ENCODE results near the gene DNAH2.

Gene DNAH2

DNA sequence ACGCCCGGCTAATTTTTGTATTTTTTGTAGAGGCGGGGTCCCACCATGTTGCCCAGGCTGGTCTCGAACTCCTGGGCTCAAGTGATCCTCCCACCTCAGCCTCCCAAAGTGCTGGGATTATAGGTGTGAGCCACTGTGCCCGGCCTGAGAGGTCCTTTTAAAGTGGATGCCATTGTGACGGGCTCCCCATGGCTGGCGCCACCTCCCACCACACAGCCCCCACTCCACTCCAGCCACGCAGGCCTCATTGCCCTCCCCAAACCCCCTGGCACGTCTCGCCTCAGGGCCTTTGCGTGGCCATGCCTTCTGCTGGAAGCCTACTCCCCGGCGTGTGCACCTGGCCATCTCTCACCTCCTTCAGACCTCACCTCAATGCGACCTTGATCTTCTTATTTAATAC lies 104.6 kb downstream of the DNAH2 start:
- no peak for DNase-seq (ENCODE audit: low spot score)

DNA sequence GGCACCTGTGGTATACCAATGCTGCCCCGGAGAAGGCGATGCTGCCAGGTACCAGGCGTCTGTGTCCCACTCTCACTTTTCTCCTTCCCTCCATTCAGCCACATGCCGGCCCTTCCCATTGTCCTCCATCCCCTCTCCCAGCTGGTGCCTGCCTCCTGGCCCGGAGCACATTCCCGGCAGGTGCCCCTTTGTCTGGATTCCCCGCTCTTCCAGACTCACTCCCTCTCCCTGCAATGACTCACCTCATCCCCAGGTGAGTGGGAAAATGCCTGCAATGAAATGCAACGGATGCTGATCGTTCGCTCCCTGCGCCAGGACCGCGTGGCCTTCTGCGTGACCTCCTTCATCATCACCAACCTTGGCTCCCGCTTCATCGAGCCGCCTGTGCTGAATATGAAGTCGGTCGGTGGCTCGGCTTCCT lies 106.0 kb downstream of the DNAH2 start:
- DNase-seq (ENCODE audit: low spot score) = no peak

DNA sequence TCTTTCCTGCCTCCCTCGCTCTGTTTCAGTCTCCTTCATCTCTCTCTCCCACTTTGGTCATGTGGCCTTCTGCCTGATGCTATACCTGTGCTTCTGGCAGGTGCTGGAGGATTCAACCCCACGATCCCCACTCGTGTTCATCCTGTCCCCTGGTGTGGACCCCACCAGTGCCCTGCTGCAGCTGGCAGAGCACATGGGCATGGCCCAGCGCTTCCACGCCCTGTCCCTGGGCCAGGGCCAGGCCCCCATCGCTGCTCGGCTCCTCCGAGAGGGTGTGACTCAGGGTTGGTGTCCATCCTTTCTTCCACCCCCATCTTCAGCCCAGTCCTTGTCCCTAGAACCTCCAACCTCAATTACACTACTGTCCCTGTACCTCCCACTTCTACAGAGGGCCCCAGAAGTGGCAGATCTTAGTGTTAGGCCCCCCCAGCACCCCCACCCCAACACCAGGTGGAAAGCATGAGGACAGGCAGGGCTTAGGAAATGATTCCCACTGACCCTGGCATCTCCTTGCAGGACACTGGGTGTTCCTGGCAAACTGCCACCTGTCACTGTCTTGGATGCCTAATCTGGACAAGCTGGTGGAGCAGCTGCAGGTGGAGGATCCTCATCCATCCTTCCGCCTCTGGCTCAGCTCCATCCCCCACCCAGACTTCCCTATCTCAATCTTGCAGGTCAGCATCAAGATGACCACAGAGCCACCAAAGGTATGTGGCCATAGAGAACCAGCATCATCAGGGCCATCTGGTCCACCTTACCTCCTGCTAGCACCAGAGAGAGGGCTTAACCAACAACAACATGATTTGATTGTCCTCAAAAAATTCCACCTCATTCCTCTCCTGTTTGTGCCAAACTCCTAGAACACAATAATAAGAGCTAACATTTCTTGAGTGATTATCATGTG lies 106.7 kb downstream of the DNAH2 start:
- no peak for DNase-seq (ENCODE audit: low spot score)

DNA sequence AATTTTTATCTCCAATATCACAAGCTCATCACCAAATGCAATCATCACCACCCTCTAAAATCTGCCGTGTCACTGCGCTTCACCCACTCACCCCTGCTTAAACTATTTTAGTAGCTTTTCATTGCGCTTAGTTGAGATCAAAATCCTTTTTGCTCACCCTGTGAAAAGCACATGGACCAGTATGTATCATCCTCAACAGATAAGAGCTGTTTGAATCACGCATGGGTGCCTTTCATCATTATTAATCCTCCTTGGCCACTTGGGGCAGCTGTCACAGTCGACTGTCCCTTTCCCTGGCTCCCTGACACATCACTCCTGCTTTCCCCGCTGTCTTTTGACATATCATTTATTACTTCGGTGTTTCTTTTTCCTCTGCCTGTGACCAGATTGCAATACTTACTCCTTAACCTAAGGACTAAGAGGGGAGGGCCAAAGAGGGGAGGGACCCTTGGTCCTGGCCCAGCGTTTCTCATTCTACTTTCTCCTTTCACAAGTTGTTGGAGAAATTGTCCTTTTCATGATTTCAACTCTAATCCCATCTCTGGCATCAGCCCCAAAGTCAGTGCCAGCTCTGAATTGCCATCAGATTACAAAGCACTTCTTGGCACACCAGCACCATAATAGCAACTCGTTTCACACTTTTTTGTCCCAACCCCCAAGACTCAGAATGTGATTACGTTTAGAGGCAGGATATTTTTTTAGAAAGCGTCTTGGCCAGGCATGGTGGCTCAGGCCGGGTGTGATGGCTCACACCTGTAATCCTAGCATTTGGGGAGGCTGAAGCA lies 107.9 kb downstream of the DNAH2 start:
- no peak for DNase-seq (ENCODE audit: low spot score)

DNA sequence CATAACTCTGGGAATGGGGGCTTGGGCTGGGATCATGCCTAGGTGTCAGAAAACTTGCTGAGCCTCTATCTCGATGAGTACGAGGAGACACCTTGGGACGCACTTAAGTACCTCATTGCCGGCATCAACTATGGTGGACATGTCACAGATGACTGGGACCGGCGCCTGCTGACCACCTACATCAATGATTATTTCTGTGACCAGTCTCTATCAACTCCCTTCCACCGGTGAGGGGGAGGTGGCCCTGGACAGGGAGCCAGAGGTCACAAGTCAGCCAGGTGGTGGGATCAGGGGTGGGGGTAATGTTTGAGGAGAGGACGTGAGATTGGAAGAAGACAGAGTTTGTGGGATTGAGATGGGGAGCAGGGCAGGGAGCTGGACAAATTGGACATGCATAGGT lies 113.1 kb downstream of the DNAH2 start:
- DNase-seq (ENCODE audit: low spot score) = no peak

DNA sequence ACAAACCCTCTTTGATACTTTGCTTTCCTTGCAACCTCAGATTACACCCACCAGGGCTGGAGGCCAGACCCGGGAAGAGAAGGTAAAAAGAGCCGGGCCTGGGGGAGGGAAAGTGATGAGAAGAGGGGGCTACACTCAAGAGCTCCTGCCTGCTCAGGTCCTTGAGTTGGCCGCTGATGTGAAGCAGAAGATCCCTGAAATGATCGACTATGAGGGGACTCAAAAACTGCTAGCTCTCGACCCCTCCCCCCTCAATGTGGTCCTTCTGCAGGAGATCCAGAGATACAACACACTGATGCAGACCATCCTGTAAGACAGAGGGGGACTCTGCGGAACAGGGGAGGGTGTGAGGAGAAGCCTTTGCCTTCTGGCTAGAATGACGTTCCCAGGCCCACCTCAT lies 113.7 kb downstream of the DNAH2 start:
- no peak for DNase-seq (ENCODE audit: low spot score)

DNA sequence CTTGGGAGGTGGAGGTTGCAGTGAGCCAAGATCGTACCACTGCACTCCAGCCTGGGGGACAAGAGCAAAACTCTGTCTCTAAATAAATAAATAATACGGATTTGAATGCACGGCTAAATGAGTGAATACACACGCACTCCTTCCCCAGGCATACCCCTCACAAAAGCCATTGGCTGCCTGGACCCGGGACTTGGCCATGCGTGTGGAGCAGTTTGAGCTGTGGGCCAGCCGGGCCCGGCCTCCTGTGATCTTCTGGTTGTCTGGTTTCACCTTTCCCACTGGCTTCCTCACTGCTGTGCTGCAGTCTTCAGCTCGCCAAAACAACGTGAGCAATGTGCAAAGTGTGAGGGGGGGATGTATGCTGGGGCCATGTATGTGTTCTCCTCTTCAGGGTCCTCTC lies 114.9 kb downstream of the DNAH2 start:
- no peak for DNase-seq (ENCODE audit: low spot score)

DNA sequence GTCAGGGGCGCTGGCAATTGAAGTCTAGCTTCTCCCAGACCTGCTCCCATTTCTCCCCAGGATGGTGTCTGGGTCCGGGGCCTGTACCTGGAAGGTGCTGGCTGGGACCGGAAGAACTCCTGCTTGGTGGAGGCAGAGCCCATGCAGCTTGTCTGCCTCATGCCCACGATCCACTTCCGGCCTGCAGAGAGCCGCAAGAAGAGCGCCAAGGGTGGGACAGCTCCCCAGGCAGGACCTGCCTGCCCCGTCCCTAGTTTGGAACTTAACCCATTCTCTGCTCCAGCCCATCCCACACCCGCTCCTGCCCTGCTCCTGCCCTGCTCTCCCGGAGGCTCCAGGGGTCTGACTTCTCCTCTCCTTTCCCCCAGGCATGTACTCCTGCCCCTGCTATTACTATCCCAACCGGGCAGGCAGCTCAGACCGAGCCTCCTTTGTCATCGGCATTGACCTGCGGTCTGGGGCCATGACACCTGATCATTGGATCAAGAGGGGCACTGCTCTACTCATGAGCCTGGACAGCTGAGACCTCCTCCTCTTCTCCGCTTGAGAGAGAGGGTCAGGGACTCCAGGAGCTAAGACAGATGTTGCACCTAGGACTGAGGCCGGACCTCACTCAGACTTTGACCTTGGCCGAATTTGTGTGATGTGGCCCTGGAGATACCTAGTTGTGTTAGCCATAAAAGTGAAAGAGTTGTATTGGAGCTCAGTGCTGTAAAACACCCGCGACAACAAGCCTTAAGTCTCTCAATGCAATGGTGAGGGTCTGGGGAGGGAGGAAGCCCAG lies 115.7 kb downstream of the DNAH2 start:
- DNase-seq (ENCODE audit: low spot score) = no peak

DNA sequence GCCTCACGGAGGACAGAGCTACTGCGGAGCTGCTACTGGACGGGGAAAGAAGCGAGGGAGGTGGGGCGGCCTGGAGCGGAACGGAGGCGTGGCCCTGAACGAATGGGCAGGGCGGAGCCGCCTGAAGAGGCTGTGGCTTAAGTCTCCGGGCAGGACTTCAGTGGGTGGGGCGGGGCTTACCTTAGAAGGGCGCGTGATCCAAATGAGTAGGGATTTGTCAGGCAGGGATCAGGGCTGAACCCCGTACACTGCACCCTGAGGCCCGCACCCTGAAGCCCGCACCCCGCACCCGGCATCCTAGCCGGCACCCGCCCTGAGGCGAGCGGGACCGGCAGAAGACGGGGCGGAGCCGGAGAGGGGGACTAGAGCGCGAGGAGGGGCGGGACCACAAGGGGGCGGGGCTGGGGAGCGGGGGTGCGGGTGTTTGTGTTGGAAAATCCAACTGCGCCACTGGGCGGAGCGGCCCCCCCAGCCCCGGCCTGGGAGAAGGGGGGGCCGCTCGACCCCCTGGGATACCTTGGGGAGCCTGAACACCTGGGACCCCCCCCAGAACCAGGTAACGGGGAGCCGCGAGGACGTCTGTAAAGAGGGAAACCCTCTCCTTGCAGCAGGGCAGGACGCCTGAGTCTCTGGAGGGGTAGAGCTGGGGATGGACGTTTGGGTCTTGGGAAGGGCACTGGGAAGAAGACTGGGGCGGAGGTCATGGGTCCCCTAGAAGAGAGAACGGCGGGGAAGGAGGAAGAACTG lies 116.4 kb downstream of the DNAH2 start, which contains the start of gene KDM6B:
Gene KDM6B (plus strand): TSS at position 423 of the 747 bp plus-strand sequence. CDS start 11,338 bp downstream, outside the sequence.
- peak; percentile 93 for DNase-seq (ENCODE audit: low spot score)

DNA sequence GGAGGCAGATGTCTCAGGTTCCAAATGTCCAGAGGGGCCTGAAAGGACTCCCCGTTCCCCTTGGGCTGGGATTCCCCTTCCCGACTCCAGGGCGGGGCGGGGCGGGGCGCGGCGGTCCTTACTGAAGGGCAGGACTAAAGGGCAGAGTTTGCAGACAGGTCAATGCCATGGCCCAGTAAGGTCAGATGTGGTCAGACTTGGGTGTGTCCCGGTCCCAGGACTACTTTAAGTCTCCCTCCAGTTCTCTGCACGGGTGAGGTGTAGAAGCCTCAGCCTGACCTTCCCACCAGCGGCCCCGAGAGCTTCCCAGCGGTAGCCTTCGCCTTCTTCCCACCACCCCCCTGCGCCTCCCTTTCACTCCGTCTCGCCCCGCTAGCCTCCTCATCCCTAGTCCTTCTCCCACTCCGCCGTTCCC lies 117.0 kb downstream of the DNAH2 start:
- DNase-seq (ENCODE audit: low spot score) = peak; percentile 53

DNA sequence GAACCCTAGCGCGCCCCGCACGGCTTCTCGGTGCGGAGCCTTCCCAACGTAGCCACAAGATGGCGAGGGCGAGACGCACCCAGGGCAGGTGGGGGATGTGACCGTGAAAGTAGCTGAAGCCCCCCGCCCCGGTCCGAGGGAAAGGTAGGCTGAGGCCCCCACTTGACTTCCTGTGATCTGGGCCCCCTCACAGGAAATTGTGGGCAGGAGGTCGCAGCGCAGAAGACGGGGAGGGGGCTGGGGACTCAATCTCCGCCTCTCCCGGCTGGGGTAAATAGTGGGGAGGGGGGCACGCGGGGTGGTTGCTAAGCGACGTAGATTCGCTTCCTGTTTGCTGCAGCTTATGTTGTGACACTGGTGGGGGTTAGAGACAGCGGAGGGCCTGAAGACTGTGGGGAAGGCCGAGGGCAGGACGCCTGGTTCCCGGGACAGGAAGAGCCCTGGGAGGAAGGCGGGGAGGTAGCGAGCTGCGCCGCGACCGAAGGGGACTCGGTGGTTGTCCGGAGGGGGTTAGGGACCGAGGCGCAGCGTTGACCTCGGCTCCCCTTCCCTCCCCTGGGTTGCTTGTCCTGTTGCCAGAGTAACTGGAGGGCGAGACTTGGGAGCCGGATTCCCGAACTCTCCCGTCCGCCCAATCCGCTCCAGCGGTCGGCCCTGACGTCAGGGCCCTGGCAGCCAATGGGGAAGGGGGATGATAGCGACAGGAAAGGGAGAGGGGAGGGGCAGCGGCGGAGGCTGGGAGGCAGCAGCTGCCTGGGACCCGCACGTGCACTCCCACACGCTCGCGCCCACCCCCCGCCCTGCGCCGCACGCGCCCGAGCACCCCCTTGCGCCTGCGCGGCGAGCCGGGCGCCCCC lies 117.6 kb downstream of the DNAH2 start:
- DNase-seq (ENCODE audit: low spot score) = peak; percentile 97

DNA sequence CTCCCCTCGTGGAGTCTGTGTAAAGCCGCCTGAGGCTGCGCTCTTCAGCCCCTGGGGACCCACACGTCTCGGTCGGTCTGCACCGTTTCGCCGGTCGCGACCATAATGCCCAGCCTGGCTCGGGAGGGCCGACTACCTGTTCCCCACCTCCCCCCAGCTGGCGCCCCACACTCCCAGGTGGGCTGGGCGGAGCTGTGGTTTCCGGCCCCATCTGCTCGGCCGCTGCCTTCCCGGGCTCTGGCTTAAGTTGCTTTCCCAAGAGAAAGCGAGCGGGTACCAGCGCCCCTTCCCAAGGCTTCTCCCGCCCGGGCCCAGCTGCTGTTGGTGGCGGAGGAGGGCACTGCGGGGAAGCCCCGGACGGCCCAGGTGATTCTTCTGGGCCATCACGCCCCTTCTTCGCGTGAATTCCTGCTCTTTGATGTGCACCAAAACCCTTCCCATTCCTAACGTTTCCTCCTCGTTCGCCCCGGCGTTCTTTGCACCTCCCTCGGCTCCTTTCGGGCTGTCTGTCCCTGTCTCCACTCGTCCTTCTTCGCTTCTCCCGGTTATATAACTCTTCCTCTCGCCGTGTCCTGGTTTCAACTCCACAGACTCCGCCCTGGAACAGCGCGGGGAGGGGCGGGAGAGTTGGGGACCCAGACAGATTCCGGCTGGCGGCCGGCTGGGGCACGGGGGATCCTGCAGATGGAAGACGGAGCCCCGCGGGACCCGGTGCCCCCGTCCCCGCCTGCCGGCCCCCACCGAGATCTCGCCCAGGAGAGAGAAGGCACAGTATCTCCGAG lies 118.5 kb downstream of the DNAH2 start:
- peak; percentile 55 for DNase-seq (ENCODE audit: low spot score)

DNA sequence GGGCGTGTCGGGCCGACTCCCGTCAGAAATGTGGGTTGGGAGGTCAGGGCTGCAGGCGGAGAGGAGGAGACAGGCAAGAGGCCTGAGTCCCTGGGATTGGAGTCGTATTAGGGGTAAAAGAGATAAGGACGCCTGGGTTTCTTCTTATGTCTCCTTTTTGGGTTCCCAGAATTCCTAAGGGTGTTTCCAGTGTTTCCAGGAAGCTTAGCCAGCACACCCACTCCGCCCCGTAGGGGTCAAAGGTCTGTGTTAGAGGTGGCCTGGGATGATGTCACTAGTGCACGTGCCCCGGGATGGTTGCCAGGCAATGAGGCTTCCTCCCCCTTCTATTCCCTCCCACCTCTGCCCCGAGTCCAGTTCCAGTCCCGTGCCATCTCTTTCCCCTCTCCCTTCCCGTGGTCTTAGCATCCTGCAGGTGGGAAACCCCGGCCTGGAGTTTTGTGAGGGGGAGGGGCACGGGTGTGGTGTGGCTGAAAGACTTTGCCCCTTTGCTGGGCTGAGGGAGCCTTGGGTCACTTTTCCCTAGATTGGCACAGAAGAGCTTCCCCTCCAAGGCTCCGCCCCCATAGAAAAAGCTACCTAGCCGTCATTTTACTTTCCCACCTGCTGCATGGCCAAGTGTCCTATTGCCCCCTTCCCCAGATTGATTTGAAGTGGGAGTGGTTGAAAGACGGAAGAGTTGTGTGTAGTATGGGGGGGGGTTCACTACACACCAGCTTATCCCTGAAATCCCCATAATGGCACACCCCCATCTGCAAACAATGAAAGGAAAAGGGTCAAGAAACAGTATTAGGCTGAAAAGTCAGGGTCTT lies 119.3 kb downstream of the DNAH2 start:
- peak; percentile 86 for DNase-seq (ENCODE audit: low spot score)

DNA sequence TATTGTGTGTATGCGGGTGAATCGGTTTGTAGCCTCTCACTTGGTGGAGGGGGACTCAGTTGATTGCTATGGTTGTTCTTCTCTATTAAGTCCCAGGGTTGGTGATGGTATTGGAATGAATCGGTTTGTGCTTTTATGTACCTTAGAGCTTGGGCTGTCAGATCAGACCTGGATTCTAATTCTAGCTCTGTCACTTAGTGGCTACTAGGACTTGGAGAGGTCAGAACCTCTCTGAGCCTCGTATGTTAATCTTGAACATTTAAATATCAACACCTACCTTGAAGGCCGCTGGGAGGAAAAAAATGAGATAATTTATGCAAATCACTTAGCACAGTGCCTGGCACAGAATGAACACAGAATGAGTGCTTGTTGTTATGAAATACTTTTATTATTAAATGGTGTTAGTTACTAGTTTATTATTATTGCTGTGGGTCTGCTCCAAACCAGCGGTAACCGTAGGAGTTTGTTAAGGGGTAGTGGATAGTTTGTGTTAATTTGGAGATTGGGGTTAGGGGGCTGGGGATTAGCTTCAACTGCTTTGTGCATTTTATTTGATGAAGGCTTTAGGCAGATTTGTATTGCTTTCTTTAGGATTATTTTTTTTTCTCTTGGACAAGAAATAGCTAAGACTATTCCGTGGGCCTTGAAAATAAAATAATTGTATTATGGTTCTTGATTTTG lies 120.0 kb downstream of the DNAH2 start:
- no peak for DNase-seq (ENCODE audit: low spot score)

DNA sequence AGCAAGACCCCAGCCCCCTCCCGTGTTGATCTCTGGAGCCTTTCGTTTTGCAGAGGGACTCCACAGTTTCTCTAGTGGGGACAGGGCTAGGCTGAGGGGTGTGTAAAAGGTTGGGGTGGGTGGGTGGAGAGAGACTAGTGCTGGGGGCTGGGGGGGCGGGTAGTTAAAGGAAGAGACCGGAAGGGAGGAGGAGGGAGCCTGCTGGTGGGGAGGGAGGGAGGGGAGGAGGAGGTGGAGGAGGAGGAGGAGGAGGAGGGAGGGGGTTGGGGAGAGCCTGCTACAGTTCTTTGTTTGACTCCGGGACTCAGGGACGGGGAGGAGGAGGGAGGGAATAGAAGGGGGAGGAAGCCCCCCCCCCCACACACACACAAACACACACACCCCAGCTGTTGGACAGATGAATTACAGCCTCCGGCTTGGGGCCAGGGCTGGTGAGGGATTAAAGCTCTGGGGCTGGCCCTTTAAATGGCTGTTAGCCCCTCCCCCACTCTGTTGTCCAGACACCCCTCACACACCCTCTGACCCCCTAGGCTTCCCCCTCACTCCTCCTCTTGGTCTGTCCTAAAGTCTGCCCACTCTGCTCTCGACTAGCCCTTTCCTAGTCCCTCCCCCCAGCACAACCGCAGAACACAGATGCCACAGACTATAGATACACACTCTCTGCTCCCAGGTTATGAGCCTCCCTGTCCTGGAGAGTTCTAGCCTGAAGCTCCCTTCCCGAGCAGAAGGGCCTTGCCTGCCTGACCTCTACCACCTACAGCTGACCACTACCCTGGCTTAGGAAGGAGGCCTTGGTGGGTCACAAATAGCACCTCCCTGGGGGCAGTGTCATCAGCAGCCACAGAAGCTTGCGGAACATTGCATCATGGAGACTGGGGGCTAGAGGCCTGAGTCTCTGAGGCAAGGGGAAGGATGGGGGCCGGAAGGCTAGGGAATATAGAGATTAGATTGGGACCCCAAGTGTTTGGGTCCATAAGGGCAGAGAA lies 120.8 kb downstream of the DNAH2 start:
- peak; percentile 36 for DNase-seq (ENCODE audit: low spot score)

DNA sequence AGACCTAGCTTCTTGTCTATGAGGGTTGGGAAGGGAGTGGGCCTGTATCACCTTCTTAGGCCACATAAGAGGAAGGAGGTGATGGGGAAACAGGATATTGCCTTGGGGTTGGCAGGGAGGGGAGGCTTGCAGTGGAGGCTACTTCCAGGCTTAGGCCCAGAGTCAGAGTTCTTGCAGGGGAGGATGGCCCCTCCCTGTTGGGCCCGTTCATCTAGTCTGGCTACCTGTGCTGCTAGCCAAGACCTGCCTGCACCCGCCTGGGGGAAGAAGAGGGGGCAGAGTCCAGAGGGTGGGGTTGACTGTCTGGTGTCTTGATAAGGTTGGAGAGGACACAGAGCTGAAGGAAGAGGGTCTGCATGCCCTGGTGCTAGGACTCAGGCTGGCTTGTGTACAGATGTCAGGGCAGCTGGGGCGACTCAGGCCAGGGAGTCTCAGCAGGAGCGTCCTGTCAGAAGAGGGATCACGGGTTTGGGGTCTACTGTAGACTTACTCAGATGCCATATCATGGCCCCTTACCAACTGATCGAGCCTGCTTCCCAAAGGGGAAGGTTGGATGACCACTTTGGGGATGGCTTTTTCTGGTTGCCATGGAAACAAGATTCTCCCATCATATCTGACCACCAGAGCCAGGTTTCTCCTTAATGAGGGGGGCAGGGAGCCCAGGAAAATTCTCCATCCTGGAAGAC lies 121.8 kb downstream of the DNAH2 start:
- DNase-seq (ENCODE audit: low spot score) = no peak

Data from AG08396 (cell line).